Skeletal muscle cell (primary cell): Measurements from ENCODE around the gene ZSCAN1.

Experiments
- DNase-seq: peaks from one replicate; pipeline ENCODE4 v3.0.0-alpha.2; 2010; ENCODE audit warnings: low read depth
- H3K4me3 ChIP-seq: 2 replicates; pipeline ENCODE4 v1.5.1; 2011; ENCODE audit warnings: low read depth, mild to moderate bottlenecking, control low read depth, low read length, moderate library complexity

The ZSCAN1 gene

DNA sequence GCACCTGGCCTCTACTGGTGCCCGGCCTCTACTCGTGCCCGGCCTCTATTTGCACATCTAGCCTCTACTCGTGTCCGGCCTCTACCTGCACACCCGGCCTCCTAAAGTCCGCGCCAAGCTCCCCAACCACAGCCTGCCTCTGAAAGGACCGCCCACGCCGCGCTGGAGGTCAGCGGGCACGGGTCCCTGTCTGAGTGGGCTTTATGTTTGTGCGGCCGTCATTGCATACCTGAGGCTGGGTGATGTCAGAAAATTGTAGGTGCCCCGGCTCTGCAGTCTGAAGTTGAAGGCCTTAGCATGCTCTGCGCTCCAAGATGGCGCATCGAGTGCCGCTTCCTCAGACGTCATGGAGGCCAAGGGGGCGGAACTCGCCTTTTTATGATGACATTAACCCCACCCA, 26.4 kb downstream of the ZSCAN1 start:
- no peak for DNase-seq
- peak overlapping the region; percentile 53 for H3K4me3 ChIP-seq

DNA sequence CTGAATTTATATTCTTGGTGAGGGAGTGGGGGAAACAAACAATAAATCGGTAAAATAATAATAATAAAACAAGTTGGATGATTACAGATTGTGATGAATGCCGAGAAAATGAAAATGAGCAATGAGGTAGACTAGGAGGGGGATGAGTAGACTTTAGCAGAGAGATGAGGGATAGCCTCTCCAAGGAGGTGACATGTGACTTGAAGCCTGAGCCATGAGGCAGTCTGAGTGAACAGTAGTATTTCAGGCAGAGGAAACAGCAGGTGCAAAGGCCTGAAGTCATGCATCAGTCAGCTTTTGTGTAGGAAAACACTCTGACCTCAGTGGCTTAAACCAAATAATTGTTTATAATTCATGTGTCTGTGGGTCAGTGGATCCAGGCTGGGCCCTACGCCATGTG, 29.9 kb downstream of the ZSCAN1 start:
- DNase-seq, result no peak
- no peak overlapping the region for H3K4me3 ChIP-seq

DNA sequence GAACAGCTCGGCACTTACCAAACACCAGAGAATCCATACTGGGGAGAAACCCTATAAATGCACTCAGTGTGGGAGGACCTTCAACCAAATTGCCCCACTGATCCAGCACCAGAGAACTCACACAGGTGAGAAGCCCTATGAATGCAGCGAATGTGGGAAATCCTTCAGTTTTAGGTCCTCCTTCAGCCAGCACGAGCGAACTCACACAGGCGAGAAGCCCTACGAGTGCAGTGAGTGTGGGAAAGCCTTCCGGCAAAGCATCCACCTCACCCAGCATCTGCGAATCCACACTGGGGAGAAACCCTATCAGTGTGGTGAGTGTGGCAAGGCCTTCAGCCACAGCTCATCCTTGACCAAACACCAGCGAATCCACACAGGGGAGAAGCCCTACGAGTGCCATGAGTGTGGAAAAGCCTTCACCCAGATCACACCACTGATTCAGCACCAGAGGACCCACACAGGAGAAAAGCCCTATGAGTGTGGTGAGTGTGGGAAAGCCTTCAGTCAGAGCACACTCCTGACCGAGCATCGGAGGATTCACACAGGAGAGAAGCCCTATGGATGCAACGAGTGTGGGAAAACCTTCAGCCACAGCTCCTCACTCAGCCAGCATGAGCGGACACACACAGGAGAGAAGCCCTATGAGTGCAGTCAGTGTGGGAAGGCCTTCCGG, 33.6 kb downstream of the ZSCAN1 start:
- no peak overlapping the region for H3K4me3 ChIP-seq

DNA sequence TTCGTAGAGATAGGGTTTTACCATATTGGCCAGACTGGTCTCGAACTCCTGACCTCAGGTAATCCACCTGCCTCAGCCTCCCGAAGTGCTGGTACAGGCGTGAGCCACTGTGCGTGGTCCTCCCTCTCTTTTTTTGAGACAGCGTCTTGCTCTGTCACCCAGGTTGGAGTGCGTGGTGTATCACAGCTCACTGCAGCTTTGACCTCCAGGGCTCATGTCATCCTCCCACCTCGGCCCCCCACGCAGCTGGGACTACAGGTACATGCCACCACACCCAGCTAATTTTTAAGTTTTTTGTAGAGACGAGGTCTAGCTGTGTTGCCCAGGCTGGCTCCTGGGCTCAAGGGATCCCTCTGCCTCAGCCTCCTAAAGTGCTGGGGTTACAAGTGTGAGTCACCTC, 46.0 kb downstream of the ZSCAN1 start:
- H3K4me3 ChIP-seq, result no peak overlapping the region
- DNase-seq, result no peak

More for the DNA sequence above, 33.6 kb downstream of the ZSCAN1 start:
- no peak for DNase-seq

DNA sequence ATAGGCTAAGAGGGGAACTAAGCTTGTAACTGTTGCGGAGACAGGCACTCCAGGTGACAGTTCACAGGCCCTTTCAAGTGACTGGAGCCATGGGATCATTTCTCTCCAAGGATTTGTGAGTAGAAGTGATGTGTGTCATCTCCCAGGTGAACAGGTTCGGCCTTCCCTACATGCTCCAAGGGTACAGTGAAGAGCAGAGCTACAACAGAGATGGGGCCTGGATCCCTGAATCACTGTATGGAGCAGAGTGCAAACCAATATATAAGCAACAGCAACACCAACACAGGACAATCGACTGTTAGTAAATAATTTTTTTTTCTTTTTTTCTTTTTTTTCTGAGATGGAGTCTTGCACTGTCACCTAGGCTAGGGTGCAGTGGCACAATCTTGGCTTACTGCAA, 49.2 kb downstream of the ZSCAN1 start:
- H3K4me3 ChIP-seq, result no peak overlapping the region
- no peak for DNase-seq

DNA sequence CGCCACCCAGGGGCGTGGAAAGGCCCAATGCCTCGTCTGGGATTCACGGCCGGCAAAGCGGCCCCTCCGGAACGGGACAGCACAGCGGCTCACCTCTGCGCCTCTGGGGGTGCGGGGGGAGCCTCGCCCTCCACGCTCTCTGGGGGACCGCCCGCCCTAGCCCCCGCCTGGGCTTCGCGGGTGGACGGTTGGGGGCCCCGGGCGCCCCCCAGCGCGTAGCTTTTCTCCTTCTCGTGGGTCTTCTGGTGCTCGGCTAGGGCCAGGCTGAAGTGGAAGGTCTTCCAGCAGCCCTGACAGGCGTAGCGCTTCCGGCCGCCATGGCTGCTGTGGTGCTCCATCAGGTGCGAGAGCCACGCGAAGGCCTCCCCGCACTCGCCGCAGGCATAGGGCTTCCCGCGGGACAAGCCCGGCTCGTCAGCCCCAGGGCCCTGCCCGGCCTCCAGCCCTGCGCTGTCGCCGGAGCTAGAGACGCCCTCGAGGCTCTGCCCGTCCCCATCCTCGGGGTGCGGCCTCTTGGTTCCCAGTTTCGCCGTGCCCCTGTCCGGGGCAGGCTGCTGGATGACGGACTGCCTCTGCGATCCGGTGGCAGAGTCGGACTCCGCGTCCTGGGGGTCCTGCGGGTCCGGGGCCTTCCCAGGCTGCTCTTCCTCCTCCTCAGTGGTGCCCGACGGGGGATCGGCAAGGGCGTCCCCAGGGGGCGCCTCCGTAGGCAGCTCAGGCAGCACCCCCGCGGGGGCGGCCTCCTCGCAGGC, 50.9 kb downstream of the ZSCAN1 start:
- no peak overlapping the region for H3K4me3 ChIP-seq
- DNase-seq, result no peak

DNA sequence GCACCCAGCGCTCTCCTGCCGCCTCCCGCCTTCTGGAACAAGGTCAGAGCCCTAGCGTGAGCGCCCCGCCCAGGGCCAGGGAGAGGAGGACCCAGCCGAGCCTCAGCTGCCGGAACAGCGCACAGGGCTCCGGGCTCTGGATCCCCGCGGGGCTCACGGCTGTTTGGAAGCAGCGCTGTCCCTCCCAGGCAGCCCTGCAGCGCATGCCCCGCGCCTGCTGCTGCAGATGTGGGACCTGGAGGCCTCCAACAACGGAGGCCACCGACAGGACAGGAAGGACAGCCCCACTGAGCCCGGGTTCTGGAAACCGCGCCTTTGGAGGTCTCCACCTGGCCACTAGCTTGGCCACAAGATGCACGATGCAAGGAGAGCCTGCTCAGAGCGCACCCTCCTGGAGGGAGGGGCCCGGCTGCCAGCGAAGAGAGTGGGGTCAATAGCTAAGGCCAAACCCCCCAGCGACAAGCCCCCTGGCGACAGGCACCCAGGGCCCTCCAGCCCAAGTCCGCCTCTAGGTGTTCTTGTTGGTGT, 51.6 kb downstream of the ZSCAN1 start:
- no peak overlapping the region for H3K4me3 ChIP-seq
- DNase-seq, result no peak

DNA sequence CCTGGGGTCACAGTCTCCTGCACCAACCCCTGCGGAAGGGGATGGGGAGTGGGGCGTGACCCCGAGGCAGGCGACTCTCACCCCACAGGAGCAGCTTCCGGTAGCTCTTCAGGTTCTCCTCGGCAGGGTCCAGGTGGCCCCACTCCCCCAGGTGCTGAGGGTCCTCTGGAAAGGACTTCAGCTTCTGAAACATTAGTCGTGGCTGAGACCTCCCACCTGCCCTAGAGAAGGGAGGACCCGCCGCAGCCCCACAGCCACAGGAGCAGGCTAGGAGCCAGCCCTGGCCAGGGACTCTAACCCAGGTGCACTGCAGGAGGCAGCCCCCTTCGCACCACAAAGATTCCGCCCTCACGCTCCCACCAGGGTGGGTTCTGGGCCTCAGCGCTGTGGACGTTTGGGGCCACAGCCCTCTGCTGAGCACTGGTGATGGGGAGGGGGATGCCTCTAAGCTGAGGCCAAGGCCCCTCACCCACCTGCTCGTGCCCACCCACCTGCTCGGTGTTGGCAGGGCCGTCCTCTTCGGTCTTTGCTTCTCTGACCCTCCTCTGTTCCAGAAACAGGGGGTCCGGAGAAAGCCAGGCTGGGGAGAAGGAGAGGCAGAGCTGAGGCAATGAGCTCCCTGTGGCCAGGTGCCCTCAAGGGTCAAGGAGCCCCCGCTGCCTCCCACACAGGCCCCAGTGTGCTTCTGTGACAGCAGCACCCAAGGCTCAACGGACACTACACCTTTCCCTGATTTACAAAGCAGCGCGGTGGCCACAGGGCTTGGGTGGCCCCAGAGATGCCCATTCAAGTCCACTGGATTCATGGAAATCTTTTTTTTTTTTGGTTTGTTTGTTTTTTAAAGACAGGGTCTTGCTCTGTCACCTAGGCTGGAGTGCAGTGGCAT, 53.2 kb downstream of the ZSCAN1 start:
- H3K4me3 ChIP-seq, result no peak overlapping the region

DNA sequence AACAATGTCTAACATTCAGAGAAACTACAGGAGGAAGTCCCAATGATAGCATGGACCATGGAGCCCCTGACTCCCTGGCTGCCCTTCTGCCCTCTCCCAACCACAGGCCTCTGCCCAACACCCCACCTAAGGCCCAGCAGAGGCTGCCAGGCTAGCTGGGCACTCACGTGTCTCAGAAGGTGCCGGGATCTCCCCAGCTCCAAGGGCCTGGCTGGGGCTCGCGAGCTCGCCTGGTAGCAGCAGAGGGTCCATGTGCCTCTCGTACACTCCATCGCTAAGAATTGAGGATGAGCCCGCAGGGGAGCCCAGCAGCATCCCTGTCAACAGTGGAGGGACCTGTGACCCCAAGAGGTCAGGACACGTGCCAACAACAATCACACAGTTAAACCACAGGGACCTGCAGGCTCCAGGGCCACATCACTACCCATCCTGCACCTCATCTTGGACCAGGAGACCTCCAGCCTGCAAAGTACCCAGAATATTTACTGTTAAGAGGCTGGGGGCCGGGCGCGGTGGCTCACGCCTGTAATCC, 54.8 kb downstream of the ZSCAN1 start:
- no peak for DNase-seq
- H3K4me3 ChIP-seq, result no peak overlapping the region

More for the DNA sequence above, 53.2 kb downstream of the ZSCAN1 start:
- DNase-seq, result no peak

DNA sequence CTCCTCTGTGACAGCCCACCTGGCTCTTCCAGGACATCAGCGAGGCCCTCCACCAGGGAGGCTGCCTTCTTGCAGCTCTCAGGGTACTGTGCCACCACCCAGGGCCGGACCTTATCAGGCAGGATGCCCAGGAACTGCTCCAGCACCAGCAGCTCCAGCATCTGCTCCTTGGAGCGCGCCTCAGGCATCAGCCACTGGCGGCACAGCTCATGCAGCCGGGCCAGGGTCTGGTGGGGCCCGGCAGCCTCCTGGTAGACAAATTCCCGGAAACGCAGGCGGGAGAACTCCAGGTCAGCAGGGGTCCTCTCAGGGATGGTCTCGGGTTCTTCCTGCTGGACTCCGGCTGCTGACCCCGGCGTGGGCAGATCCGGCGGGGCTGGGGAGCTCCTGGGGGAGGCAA, 56.0 kb downstream of the ZSCAN1 start:
- no peak for DNase-seq
- no peak overlapping the region for H3K4me3 ChIP-seq

DNA sequence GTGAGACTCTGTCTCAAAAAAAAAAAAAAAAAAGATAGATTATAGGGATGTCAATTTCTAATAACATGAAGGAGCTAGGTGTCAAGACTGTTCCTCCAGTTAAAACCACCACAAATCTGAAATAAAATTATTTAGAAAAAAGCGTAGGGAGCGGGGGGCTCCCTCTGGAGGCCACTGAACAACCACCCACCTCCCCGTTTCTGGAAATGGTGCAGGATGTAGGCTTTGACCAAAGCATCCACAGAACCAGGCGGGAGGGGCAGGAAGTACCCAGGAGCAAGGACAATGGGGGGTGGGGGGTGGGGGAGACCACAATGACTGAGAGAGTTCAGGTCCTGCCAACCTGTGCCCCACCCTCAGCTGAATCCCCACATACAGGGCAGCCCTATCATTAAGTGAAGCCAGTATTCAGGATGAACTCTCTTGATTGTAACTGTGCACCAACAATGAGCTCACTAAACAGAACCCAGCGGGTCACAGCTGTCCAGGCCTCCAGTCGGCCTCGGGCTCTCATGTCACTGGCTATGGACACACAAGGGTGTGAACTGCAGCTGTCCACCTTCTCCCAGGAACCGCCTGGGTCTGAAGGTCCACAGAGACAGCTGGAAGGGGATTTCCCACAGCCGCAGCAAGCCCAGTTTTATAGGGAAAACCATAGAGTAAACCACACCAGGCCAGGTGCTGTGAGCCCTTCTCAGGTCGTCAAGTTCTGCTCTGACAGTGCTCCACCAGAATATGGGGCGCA, 57.6 kb downstream of the ZSCAN1 start:
- no peak for DNase-seq
- no peak overlapping the region for H3K4me3 ChIP-seq

DNA sequence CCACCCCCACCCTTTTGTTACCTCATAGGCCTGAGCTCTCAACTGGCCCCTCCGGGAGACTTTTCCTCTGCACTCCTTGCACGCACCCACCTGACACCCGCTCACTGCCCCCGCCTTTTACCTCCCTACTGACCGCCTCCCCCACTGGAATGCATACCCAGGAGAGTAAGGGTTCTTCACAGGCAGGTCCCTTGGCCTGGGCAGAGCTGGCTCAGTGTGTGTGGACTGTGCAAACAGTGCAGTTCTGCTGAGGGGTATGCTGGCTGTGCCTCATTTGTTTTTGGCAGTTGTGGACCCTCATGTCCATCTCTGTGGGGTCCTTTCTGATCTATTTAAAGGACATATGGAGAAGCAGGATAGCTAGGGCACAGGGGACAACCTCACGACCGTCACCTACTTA, 59.2 kb downstream of the ZSCAN1 start:
- H3K4me3 ChIP-seq, result no peak overlapping the region
- no peak for DNase-seq

DNA sequence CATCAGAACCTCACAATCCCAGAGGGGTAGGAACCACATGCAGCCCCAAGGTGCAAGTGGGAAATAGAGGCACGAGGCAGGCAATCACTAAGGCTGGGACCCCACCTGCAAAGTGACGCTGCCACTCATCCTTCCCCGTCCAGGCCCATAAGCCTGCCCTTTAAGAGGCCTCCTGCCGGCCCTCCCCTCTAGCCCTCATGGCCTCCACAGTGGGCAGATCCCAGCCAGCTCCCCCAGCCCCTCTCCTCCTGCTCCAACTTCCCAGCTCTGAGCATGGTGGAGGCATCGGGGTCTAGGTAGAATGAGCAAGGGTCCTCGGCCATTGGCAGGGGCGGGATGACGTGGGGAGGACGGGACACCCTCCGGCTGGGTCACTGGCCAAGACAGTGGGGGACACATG, 61.5 kb downstream of the ZSCAN1 start:
- no peak overlapping the region for H3K4me3 ChIP-seq
- no peak for DNase-seq

DNA sequence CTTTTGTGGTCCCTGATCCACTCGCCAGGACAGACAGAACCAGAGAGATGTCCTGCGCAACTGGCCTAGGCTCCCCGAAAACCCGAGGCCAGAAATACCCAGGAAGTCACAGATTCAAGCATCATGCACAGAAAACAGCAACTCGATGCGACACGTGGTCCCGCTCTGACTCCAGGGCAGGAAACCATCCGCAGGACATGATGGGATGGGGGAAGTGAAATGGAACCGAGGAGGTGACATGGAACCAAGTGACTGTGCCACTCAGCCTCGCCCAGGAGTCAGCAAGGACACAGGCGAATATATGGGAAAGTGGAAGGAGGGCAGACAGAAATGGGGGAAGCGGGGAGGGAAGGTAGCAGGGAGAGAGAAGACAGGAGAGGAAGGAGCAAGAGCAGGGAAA, 63.1 kb downstream of the ZSCAN1 start:
- no peak for DNase-seq
- peak overlapping the region; percentile 93 for H3K4me3 ChIP-seq

DNA sequence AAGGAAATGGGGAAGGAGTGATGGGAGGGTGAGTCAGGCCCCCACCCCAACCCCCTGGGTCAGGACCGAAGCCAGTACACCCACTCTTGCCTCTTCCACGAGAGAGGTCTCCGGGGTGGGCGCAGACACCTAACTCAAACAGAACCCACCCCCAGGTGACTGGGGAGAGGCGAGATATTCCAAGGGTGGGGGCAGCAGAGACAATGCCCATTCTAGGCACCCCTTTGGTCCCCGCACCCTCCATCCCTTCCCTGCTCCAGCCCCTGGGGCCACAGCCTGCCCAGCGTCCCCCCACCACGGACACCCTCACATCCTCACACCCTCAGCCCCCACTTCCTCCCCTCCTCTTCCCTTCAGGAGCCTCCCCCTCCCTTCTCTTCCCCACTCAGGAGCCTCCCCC, 63.5 kb downstream of the ZSCAN1 start:
- no peak for DNase-seq

DNA sequence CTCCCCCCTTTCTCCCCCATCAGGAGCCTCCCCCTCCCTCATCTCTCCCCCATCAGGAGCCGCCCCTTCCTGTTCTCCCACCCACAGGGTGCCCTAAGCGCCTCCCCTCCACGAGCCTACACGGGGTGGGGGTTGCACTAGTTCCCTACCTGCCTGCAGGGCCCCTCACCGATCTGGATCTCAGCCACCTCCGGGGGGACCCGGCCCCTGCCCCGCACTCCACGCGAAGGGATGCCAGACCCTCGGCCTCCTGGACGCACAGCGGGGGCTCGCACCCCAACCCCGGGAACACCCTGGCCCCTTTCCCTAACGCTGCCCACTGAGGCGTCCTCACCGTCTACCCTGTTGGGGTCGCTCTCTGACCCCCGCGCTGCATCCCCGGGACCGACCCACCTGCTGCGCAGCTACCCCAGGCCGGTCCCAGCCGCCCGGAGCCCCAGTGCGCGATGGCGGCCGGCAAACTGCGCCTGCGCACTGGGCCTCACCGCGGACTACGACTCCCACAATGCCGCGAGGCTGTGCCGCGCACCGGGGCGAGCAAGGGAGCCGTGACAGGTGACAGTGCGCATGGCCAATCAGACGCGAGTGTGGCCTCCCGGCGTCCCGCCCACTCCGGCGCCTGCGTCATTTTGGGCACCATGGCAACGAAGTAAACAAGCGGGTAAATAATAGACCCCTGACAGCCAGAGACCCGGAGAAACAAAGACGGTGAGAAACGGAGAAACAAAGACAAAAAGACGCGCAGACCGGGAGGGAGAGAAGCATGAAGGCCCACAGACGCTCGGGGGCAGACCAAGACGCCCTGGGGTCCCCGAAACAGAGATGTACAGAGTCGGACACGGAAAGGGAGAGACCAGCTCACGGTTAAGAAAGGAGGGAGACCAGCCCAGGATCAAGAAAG, 64.2 kb downstream of the ZSCAN1 start, which contains the start of gene ZSCAN18:
ZSCAN18 (minus strand) TSS at position 451 of the 901 bp plus-strand sequence. CDS start 7,964 bp downstream, outside the sequence.
- DNase-seq, result peak; percentile 86
- H3K4me3 ChIP-seq, result peak within 1 kb of the TSS; percentile 93

More for the DNA sequence above, 63.5 kb downstream of the ZSCAN1 start:
- peak overlapping the region; percentile 93 for H3K4me3 ChIP-seq

DNA sequence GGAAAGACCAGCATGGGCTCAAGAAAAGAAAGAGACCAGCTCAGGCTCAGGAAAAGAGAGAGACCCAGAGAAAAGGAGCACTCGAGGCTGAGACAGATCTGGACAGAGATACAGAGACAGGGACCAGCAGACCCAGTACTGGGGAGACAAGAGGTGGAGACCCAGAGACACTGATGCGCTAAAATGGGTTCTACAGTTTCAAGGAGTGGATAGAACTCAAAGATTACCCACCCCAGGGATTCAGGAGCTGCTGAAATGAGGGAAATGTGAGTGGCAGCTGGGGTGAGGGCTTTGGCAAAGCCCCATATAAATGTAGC, 64.8 kb downstream of the ZSCAN1 start:
- DNase-seq, result no peak
- H3K4me3 ChIP-seq, result peak overlapping the region; percentile 93
